Measurements from ENCODE around the gene FAM53B. TPM values are rescaled to one million over a fixed set of nuclear protein-coding genes. Genes with fewer than 3 reads are reported as not detected.

The FAM53B gene
- total RNA-seq, 4 donors from 2014 or later: 21.9 to 42.6 (median 32.2) TPM

DNA sequence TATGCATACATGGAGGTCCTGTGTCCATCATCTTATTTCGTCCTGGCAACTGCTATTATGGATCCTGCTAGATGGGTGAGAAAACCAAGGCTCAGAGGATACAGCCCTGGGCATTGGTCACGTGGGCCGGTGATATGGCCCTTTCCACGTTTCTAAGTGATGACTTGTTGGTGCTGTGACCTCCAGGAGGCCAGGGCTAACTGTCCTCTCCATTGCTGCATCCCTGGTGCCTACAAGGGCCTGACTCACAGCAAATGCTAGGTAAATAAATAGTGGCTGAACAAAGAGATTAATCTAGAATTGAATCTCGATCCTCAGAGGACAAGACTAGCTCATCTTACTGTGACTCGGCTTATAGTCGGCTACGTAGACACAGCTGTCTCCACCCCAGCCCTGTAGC is 78.6 kb downstream of the FAM53B start:
- ATAC-seq (ENCODE audit: low FRiP score) (no peak), DNase-seq (ENCODE audit: low spot score) (no peak)

GRCh38 chr10:124665091-124665490 is 79.1 kb downstream of the FAM53B start:
- TF ChIP-seq, protein P1, sequence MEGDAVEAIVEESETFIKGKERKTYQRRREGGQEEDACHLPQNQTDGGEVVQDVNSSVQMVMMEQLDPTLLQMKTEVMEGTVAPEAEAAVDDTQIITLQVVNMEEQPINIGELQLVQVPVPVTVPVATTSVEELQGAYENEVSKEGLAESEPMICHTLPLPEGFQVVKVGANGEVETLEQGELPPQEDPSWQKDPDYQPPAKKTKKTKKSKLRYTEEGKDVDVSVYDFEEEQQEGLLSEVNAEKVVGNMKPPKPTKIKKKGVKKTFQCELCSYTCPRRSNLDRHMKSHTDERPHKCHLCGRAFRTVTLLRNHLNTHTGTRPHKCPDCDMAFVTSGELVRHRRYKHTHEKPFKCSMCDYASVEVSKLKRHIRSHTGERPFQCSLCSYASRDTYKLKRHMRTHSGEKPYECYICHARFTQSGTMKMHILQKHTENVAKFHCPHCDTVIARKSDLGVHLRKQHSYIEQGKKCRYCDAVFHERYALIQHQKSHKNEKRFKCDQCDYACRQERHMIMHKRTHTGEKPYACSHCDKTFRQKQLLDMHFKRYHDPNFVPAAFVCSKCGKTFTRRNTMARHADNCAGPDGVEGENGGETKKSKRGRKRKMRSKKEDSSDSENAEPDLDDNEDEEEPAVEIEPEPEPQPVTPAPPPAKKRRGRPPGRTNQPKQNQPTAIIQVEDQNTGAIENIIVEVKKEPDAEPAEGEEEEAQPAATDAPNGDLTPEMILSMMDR (IDR thresholded peaks at IDR 0.05): no peak
- DNase-seq (ENCODE audit: low spot score) (no peak), ATAC-seq (ENCODE audit: low FRiP score) (no peak)

More for the DNA sequence above, 78.6 kb downstream of the FAM53B start:
- TF ChIP-seq, protein P1 (IDR thresholded peaks at IDR 0.05): no peak

- ATAC-seq (ENCODE audit: low FRiP score) (no peak), DNase-seq (ENCODE audit: low spot score) (no peak)
- TF ChIP-seq, protein P1 (IDR thresholded peaks at IDR 0.05): no peak
These were observed 80.3 kb downstream of the FAM53B start for GRCh38 chr10:124663766-124664360.

- ATAC-seq (ENCODE audit: low FRiP score): no peak
- TF ChIP-seq, protein P1 (IDR thresholded peaks at IDR 0.05): no peak
These were observed 81.0 kb downstream of the FAM53B start for GRCh38 chr10:124663228-124663627.

DNA sequence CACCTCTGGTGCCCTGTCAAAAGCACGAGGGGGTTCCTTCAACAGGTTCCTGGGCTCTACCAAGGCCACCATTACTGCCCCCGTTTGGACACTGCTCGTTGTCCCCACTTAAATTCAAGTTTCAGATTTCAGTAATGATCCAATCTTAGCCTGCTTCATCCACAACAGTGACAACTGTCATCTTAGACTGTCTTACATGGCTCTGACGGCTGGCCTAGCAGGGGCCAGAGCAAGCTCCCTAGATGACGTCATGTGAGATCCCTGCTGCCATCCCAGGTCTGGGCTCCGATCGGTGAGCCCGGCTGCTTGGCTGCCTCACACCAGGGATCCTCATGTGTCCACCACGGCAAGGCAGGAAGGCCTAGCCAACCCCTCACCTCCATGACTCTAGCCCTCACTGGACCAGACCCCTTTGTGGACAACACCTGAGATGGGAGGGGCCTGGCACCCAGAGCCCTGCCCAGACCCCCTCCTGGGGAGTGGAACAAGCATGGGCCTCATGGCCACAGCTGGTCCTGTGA is 82.5 kb downstream of the FAM53B start:
- DNase-seq (ENCODE audit: low spot score) (no peak), ATAC-seq (ENCODE audit: low FRiP score) (no peak)
- TF ChIP-seq, protein P1 (IDR thresholded peaks at IDR 0.05): no peak

More at GRCh38 chr10:124663228-124663627, 81.0 kb downstream of the FAM53B start:
- no peak for DNase-seq (ENCODE audit: low spot score)

GRCh38 chr10:124660404-124661125 is 83.6 kb downstream of the FAM53B start:
- DNase-seq (ENCODE audit: low spot score) (no peak), ATAC-seq (ENCODE audit: low FRiP score) (no peak)
- TF ChIP-seq, protein P1 (IDR thresholded peaks at IDR 0.05): no peak

Measured in omental fat pad (tissue), 4 donors.